GM21381 (cell line): Measurements from ENCODE around the gene ENTPD8.
"Not testable (repeated sequence)": the region's sequence is repeated elsewhere in the genome, so short reads cannot be mapped to it uniquely, and the experiment has no call there.

Source experiments
- ATAC-seq: cut with Tn5 transposase; IDR thresholded peaks from one replicate; pipeline ENCODE4 v1.9.1; 2021; ENCODE audit warnings: mild to moderate bottlenecking, moderate library complexity; ENCODE audit not compliant: unreplicated experiment

Gene ENTPD8

DNA sequence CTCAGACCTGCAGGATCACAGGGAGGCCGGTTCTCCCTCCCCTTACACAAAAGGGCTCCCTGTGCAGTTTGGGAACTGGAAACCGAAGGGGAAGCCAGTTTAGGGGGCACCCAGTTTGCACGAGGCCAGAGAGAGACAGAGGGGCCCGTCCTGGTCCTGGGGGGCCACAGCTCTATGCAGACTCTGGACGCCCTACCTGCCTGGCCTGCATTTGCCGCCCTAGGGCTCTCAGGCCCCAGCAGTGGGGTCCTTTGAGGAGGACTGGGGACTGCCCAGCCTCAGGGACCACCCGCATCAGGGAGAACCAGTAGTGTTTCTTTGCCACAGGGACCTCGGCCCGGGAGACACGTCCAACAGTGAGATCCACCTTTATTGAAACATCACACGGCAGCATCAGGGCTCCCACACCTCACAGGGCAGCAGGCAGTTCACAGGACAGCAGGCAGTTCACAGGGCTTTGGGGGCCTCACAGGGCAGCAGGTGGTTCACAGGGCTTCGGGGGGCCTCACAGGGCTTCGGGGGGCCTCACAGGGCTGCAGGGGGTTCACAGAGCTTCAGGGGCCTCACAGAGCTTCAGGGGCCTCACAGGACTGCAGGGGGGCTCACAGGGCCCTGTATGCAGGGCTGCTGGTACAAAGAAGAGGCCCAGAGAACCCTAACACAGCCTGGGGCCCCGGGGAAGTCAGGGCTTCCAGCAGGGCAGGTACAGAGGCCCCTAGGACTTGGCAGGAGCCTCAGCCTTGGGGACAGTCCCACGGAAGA, 18.6 kb upstream of the ENTPD8 start:
- ATAC-seq = no peak

DNA sequence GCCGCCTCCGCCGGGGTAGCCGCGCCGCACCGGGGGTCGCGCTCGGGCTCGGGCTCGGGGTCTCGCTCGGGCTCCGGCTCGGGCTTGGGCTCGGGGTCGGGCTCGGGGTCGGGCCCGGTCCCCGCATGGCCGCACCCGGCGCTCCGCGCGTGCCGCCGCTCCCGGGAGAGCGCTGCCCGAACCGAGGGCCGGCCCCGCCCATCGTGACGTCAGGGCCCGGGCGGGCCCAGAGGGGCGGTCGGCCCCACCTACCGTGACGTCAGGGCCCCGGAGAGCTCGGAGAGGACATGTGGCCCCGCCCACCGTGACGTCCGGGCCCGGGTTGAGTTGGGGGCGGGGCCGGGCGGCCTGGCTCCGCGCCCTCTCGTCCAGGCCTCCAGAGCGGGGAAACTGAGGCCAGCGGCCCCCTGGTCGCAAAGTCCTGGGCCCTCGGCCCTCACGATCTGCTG, 18.0 kb upstream of the ENTPD8 start, which contains the start of gene NSMF:
NSMF (minus strand) TSS at position 183 of the 449 bp plus-strand sequence. CDS start 232 bp downstream, outside the sequence.
- ATAC-seq = peak; percentile 71

DNA sequence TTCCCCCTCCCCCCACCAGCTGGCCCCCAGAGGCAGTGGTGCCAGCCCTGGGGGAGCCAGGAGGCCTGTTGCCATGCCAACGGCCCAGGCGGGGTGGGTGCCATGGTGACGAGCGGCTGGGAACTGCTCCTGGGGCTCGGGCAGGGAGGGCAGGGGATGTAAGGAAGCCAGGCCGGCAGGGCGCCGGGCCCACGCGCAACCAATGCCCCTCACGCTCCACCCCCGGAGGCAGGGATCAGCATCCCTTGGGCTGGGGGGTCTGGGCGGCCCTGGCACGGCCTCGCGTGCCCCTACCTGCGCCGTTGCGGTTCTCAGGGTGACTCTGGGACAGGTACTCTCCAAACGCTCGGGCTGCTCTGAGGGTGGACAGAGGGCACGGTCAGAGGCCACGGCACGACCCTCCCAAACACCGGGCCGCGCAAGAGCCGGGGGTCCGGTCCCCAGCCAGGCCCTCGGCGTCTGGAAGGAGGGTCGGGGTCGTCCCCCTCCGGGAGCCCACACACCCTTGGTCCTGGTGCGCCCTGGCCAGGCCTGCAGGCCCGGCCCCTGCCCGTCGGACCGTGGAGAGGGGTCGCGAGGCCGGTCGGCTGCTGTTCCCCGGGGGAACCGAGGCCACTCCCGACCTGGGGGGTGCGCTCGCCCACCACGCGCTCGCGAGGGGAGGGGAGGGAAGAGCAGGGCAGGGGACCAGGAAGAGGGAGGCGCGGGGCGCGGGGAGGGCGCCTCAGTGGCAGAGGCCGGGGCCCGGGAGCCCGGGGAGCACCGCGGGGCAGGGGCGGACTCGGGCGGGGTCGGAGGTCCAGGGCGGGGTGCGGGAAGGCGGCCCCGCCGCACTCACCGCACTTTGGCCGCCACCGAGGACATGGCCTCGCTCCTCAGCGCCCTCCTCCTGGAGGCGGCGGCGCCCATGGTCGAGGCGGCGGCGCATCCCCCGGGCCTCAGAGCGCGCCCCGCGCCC, 17.3 kb upstream of the ENTPD8 start:
- ATAC-seq = peak; percentile 10

DNA sequence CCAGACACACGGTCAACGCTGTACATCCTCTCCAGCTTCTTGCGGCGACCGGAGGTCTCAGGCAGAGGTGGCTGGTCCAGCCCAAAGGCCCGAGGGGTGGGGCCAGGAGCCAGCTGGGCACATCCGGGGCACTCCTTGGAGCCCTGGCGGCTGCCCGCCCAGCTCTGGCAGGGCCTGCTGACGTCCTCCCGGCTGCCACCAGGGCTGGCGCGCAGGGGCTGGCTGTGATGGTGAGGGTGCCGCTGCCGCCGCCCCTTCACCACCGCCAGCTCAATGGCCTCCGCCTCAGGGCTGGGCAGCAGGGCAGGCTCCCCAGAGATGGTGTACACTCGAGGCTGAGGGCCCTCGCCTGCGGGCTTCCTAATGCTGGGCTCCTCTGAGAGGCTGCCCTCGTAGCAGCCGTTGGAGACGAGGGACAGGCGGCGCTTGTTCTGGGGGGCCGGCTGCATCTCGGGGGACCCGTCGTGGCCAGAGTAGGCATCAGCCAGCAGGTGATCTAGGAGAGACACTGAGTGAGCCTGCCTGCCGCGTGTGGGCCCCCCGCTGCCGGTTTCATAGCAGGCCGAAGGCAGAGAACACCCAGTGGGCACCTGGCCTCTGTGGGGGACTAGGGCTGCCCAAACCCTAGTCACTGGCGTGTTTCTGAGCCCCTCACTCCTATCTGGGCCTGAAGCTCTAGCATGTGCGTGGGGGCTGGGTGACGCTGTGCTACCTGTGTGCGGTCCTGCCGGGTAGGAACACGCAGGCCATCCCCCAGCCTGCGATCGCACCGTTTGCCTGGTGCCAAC, 16.4 kb upstream of the ENTPD8 start:
- ATAC-seq = no peak

DNA sequence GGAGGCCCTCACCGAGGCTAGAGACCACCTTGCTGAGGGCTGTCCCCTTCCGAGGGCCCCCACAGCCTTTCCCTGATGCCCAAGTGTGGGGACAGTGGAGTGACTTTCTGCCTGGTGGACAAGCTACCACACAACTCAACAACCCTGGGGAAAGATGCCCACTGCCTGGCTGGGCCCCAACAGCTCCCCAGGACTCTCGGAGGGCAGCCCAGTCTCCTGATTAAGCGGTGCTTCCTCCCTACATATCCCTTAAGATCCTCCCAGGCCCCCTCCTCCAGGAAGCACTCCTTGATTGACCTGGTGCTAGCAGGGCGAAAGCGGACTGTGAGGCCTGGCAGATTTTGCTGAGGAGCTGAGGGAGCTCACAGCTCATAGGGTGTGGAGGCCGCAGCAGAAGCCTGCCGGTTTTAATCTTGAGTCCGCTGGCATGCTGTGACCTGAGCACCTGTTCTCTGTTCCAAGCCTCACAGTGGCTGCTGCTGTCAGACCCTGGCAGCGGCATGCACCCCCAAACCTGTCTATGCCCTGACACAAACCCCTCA, 15.8 kb upstream of the ENTPD8 start:
- ATAC-seq = no peak

DNA sequence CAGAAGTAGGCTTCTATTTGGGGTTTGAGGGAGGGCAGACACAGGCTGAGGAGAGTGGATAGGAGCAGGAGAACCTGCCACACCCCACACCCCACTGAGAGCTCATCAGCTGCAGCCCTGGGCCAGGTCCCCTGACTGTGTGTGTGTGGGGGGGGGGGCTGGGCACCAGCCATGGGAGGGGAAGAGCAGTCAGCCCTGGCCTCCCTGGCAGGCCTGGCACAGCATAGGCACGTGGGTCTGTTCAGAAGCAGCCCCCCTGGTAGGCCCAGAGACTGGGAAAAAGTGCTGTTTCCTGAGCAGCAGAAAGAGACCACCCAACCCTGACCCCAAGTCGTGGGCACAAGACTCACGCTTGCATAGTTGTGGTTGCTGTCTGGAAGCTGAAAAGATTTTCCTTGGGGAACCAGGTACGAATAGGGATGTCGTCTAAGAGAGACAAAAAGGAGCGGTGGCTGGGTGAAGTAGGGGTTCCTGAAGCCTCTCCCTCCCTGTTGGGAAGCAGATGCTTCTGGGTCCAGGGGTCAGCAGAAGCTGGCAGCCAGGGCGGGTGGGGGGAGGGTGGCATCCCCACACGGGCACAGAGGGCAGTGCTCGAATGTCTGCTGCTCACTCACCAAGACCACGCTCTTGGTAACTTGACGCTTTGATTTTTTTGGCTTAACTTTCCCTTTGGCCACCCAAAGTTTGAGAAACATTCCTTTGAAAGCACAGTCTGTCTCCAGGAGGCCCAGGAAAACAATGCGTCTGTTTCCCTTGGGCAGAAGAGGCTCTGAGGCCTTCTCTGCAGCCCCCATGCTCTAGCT, 15.1 kb upstream of the ENTPD8 start:
- no peak for ATAC-seq

DNA sequence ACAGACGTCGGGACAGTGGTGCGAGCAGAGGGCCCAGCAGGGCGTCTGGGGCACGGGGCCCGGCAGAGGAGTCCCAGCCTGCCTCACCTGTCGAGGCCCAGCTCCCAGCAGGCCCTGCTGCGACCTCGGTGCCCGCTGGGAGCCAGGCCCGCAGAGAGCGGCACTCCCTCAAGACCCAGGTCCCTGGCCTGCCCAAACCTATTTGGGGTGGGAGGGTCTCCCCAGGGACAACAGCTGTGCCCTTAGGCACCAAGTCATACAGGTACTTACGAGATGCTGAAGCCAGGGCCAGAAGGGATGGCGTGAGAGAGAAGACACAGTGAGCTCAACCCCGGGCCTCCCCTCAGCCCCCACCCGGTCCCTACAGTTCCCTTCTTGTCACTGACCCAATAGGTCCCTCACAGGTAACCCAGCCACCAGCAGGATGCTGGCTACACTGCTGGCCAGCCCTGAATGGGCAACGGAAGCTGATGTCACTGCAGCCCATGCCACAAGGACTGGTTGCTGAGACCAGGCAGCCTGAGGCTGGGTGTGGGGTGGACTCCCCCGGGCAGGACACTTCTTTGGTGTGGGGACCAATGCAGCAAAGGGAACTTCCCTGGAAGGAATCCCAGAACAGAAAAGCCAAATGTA, 14.3 kb upstream of the ENTPD8 start:
- no peak for ATAC-seq

DNA sequence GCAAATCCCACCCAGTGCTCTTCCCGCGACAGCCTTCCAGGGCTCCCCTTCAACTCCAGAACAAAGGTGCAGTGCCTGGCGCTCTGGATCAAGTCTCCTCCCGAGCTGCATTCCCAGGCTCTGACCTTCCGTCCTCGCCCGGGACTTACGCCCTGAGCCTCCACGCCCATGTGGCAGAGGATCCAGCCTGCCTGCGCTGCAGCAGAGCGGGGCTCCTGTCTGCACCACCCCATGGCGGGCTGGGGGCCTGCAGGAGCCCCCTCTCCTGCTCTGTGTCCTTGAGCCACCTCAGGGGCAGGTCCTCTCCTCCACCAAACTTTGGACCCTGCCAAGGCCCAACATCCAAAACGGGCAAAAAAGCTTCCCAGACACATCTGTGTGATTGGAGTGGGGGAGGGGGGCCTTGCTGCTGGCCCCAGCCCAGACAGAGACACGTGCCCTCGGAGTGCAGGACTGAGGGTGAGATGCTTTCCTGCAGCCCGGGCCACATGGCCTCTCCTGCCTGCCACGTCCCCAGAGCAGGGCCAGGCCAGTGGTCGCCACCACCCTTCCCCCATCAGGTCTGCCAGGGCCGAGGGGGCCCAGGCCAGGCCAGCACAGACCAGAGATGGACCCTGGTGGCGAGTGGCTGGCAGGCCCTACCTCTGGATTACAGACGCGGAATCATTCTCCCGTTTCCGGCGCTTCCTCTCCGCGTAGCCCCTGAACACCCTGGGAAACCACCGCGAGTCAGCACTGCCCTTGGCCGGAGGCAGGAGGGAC, 13.6 kb upstream of the ENTPD8 start:
- no peak for ATAC-seq

DNA sequence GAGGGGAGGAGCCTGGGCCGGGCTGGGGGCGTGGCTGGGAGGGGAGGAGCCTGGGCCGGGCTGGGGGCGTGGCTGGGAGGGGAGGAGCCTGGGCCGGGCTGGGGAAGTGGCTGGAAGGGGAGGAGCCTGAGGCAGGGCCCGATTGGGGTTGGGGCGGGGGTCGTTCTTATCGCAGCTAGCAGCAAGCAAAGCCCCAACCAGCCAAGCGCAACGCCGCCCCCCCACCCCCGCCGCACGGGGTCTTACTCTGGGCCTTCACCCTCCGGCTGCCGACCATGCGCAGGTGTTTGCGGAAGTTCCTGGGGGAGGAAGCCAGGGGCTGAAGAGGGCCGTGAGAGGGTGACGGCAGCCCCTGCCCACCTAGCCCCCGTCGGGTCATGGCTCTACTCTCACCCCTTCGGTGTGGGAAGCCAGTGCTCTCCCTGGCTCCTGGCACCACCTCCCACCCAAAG, 13.0 kb upstream of the ENTPD8 start:
- ATAC-seq = no peak

DNA sequence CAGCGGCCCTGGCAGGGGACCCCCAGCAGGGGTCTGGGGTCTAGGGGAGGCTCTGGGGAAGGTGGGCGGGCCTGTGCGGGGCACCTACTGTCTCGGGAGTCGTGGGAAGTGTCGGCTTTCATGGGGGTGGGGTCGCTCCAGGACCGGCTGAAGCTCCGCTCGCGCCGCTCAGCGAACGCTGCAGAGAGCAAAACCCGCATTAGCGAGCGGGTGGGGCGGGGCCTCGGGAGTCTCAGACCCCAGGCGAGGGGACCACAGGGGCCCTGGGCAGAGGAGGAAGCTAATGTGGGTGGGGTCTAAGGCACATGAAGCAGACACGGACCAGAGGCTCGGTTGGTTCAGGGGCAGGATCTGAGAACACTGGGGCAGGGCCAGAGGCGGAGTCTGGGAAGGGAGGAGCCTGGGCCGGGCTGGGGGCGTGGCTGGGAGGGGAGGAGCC, 12.5 kb upstream of the ENTPD8 start:
- peak; percentile 52 for ATAC-seq

DNA sequence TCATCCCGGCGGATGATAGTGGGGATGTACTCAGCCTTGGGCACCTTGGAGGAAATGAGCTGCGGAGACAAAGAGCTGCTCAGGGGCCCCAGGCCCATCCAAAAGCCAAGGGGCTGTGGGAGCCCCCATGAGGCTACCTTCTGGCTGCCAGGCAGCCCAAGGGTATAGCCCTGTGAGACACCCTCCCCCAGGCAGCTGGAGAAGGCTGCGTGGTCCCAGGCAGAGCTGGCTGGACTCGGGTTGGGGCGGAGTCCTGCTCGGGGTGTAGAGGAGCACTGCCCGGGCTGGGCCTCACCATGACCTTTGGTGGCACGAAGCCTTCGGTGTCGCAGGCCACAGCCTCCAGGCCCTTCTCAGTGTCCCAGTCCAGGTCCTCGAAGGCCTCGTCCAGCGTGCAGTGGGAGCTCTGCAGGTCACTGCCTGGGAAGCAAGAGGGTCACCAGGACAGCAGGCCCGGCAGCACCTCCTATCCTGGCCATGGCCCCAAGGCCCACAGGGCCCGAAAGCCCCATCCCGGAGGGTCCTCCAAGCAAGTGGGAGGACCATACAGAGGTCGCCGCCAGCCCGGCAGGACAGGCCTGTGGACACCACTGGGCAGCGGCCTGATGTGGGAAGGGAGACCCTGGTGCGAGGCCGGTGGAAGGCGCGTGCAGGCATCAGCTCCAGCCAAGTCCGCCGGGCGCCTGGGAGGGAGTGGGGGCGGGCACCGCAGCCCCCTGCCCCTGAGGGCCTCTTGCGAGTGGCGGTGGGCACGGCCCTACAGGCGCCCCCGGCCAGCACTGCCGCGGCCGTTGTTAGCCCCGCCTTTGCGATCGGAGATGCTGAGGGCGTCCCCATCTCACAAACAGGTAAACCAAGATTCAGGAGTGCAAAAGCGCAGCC, 11.8 kb upstream of the ENTPD8 start:
- ATAC-seq = no peak

DNA sequence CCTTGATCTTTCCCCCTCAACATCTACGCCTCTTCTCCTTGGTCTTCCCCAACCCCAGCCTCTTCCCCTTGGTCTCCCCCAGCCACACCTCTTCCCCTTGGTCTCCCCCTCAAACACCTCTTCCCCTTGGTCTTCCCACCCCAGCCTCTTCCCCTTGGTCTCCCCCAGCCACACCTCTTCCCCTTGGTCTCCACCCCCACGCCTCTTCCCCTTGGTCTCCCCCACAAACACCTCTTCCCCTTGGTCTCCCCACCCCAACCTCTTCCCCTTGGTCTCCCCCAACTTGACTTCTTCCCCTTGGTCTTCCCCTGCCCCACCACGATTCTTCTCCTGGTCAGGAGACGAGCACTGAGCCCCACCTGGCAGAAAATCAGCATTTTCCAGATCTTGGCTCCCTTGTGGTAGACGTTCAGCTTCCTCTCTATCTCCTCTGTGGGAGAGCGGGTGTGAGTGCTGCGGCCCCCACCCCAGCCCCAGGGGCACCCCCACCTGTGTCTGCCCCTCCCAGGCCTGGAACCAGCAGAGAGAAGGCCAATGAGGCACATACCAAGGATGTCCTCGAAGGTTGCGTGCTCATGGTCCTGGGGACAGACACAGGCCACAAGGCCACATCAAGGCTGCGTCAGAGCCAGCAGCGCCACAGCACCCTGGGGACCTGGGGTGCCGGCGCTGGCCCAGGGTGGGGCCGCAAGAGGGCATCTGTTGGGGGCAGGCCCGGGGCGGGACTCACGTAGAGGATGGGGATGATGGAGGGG, 11.0 kb upstream of the ENTPD8 start:
- no peak for ATAC-seq

DNA sequence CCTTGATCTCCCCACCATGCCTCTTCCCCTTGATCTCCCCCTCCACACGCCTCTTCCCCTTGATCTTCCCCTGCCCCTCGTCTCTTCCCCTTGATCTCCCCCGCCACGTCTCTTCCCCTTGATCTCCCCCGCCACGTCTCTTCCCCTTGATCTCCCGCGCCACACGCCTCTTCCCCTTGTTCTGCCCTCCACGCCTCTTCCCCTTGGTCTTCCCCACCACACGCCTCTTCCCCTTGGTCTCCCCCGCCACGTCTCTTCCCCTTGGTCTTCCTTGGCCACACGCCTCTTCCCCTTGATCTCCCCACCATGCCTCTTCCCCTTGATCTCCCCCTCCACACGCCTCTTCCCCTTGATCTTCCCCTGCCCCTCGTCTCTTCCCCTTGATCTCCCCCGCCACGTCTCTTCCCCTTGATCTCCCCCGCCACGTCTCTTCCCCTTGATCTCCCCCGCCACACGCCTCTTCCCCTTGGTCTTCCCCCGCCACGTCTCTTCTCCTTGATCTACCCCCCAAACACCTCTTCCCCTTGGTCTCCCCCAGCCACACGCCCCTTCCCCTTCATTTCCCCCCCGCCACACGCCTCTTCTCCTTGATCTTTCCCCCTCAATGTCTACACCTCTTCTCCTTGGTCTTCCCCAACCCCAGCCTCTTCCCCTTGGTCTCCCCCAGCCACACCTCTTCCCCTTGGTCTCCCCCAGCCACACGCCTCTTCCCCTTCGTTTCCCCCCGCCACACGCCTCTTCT, 10.3 kb upstream of the ENTPD8 start:
- not testable (repeated sequence) for ATAC-seq

DNA sequence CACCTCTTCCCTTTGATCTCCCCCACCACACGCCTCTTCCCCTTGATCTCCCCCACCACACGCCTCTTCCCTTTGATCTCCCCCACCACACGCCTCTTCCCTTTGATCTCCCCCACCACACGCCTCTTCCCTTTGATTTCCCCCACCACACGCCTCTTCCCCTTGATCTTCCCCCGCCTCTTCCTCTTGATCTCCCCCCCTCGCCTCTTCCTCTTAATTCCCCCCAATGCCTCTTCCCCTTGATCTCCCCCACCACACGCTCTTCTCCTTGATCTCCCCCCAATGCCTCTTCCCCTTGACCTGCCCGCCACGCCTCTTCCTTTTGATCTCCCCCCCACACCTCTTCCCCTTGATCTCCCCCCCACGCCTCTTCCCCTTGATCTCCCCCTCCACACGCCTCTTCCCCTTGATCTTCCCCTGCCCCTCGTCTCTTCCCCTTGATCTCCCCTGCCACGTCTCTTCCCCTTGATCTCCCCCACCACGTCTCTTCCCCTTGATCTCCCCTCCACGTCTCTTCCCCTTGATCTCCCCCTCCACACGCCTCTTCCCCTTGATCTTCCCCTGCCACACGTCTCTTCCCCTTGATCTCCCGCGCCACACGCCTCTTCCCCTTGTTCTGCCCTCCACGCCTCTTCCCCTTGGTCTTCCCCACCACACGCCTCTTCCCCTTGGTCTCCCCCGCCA, 9.5 kb upstream of the ENTPD8 start:
- not testable (repeated sequence) for ATAC-seq

DNA sequence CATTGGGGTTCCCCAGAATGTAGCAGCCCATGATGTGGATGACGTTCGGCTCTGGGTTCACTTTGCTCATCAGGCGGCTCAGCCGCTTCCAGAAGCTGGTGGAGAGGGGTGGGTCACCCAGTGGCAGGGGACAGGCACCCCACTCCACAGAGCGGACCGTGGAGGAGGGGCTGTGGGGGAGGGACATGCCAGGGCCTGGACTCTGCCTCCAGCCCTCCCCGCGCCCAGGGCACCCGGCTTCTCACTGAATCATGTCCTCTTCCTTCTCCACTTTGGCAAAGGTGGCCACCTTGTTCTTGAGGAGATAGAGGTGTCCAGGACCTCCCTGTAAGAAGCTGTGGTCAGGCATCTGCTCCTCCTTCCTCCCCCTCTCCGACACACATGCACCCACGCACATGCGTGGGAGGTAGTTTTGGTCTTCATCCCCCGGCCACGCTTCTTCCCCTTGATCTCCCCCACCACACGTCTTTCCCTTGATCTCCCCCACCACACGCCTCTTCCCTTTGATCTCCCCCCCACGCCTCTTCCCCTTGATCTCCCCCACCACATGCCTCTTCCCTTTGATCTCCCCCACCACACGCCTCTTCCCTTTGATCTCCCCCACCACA, 8.9 kb upstream of the ENTPD8 start:
- no peak for ATAC-seq
